Measurements from ENCODE around the gene ZXDC. TPM values are rescaled to one million over a fixed set of nuclear protein-coding genes. Genes with fewer than 3 reads are reported as not detected.
A peak's percentile ranks its signal among the peaks of the same experiment; 100 is the strongest.

ZXDC gene
- total and polyA plus RNA-seq, 7 experiments from 2014 or later = 10.3 to 71.9 (median 61.0) TPM

GRCh38 chr3:126480206-126480605 is 4.5 kb upstream of the ZXDC start:
- H3K4me3 Mint-ChIP-seq = no peak overlapping the region
- H3K9me3 ChIP-seq (ENCODE audit: control insufficient read depth in 2 of 3, low read length in 3 of 3) = no peaks in the 10 kb centered on the region
- H3K27me3 Mint-ChIP-seq = peaks cover 0 to 6% (median 0%) of the 10 kb centered on the region in 5 donors
- ATAC-seq = no peak
- no peaks in the 10 kb centered on the region for H3K27me3 ChIP-seq (ENCODE audit: control insufficient read depth in 2 of 2, insufficient read depth in 2 of 2, low read length in 2 of 2)
- peaks cover 0 to 3% (median 0%) of the 10 kb centered on the region in 11 donors for H3K9me3 Mint-ChIP-seq
- H3K4me1 Mint-ChIP-seq = peaks cover 7 to 10% (median 9%) of the 10 kb centered on the region in 7 donors
- no peak overlapping the region for H3K27ac Mint-ChIP-seq
- POLR2A ChIA-PET = interaction anchor here (0.5 kb wide), 1 partner anchor 157 kb away, joined by 4 read pairs; no protein-coding TSS in a partner anchor
- intact Hi-C loops (cut with micrococcal nuclease) = no loop called here
- H3K36me3 Mint-ChIP-seq = peaks cover 0 to 3% (median 0%) of the 10 kb centered on the region in 5 donors
- CTCF ChIA-PET = no interaction called here
- no peak overlapping the region for H3K27ac ChIP-seq (ENCODE audit: low read depth, low read length)
- no peak overlapping the region for H3K4me3 ChIP-seq (ENCODE audit: low read length)
- peaks cover 0 to 4% of the 10 kb centered on the region in 2 donors for H3K4me1 ChIP-seq (ENCODE audit: control insufficient read depth in 2 of 2, insufficient read depth in 2 of 2, low read length in 2 of 2)
- DNase-seq = no peak
- H3K36me3 ChIP-seq (ENCODE audit: control insufficient read depth in 2 of 3, insufficient read depth in 3 of 3, low read length in 3 of 3) = no peaks in the 10 kb centered on the region

DNA sequence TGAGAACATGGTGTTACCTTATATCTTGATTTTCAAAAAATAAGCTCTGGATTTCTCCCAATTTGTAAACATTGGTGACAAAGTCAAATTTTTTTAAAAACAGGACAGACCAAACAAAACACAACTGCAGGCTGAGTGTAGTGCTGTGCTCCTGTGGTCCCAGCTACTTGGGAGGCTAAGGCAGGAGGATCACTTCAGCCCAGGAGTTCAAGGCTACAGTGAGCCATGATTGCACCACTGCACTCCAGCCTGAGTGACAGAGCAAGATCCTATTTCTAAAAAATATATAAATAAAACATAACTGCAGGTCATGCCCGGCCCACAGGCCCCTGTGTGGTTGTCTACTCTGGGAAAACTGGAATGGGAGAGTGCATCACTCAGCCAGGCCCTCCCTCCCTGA is 4.0 kb upstream of the ZXDC start:
- H3K4me3 Mint-ChIP-seq = peak overlapping the region in 1 of 10 donors; percentile 53
- no peak overlapping the region for H3K27ac ChIP-seq (ENCODE audit: low read depth, low read length)
- peak overlapping the region in 1 of 9 donors; percentile 59 for H3K27ac Mint-ChIP-seq
- peaks cover 0 to 3% (median 0%) of the 10 kb centered on the region in 11 donors for H3K9me3 Mint-ChIP-seq
- H3K4me1 Mint-ChIP-seq = peaks cover 8 to 13% (median 11%) of the 10 kb centered on the region in 7 donors
- POLR2A ChIA-PET = interaction anchor here (0.5 kb wide), 1 partner anchor 158 kb away, joined by 4 read pairs; no protein-coding TSS in a partner anchor
- no peak for DNase-seq
- intact Hi-C loops (cut with micrococcal nuclease) = loop anchor here (5.0 to 10.0 kb wide), 5 partner anchors 882 to 1747 kb away; partner anchors contain the start of genes OSBPL11 (in 2 of the 2), ABTB1 (in 1 of the 2), RUVBL1 (in 1 of the 2) and UMPS (in 1 of the 2)
- H3K4me1 ChIP-seq (ENCODE audit: control insufficient read depth in 2 of 2, insufficient read depth in 2 of 2, low read length in 2 of 2) = peaks cover under 1 to 5% of the 10 kb centered on the region in 2 donors
- CTCF ChIA-PET = no interaction called here
- H3K4me3 ChIP-seq (ENCODE audit: low read length) = no peak overlapping the region
- H3K27me3 Mint-ChIP-seq = peaks cover 0 to 6% (median 0%) of the 10 kb centered on the region in 5 donors
- peaks cover 0 to 3% (median 0%) of the 10 kb centered on the region in 5 donors for H3K36me3 Mint-ChIP-seq
- H3K27me3 ChIP-seq (ENCODE audit: control insufficient read depth in 2 of 2, insufficient read depth in 2 of 2, low read length in 2 of 2) = no peaks in the 10 kb centered on the region
- ATAC-seq = no peak
- H3K9me3 ChIP-seq (ENCODE audit: control insufficient read depth in 2 of 3, low read length in 3 of 3) = no peaks in the 10 kb centered on the region
- H3K36me3 ChIP-seq (ENCODE audit: control insufficient read depth in 2 of 3, insufficient read depth in 3 of 3, low read length in 3 of 3) = no peaks in the 10 kb centered on the region

DNA sequence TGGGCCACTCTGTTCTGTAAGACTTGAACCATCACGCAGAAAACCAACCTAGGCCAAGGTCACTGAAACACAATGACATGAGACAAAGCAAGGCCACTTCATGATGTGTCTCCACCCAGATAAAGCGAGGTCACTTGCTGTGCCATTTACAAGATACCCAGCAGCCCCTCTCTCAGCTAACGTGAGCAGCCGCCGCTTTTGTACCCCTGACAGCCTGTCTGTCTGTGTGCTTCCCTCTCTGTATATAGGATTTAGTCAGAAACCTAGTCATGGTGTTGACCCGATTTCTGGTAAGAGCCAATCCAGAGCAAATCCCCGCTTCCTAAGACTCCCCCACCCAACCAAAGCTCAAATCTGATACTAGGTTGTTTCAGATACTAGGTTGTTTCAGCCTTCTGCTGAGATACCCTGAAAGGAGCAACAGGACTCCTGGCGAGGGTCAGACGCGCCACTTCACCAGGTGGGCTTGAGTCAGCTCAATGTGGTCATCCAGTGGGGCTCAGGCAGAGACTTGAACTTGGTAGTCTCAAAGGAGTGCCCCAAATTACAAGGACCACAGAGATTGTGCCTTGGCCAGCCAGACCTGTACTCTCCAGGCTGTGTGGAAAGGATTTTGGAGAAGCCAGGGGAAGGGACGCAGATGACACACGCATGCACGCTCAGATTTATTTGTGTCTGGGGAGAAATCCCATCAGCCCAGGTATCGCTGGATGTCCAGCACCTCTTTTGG is 3.1 kb upstream of the ZXDC start:
- peak overlapping the region in 1 of 10 donors; percentile 25 for H3K4me3 Mint-ChIP-seq
- no peak for ATAC-seq
- no peak for DNase-seq
- H3K4me1 ChIP-seq (ENCODE audit: control insufficient read depth in 2 of 2, insufficient read depth in 2 of 2, low read length in 2 of 2) = peaks cover 10 to 13% of the 10 kb centered on the region in 2 donors
- no peaks in the 10 kb centered on the region for H3K27me3 ChIP-seq (ENCODE audit: control insufficient read depth in 2 of 2, insufficient read depth in 2 of 2, low read length in 2 of 2)
- H3K36me3 ChIP-seq (ENCODE audit: control insufficient read depth in 2 of 3, insufficient read depth in 3 of 3, low read length in 3 of 3) = no peaks in the 10 kb centered on the region
- H3K4me3 ChIP-seq (ENCODE audit: low read length) = no peak overlapping the region
- H3K36me3 Mint-ChIP-seq = peaks cover 0 to 4% (median 0%) of the 10 kb centered on the region in 5 donors
- H3K27ac ChIP-seq (ENCODE audit: low read depth, low read length) = no peak overlapping the region
- ChIA-PET POLR2A (no interaction called here), CTCF (no interaction called here)
- intact Hi-C loops (cut with micrococcal nuclease) = loop anchor here (5.0 to 10.0 kb wide), 5 partner anchors 881 to 1746 kb away; partner anchors contain the start of genes OSBPL11 (in 2 of the 2), ABTB1 (in 1 of the 2), RUVBL1 (in 1 of the 2) and UMPS (in 1 of the 2)
- peaks cover 0 to 4% (median 0%) of the 10 kb centered on the region in 5 donors for H3K27me3 Mint-ChIP-seq
- H3K9me3 Mint-ChIP-seq = peaks cover 0 to 3% (median 0%) of the 10 kb centered on the region in 11 donors
- no peaks in the 10 kb centered on the region for H3K9me3 ChIP-seq (ENCODE audit: control insufficient read depth in 2 of 3, low read length in 3 of 3)
- H3K27ac Mint-ChIP-seq = peak overlapping the region in 1 of 9 donors; percentile 21
- H3K4me1 Mint-ChIP-seq = peaks cover 16 to 22% (median 17%) of the 10 kb centered on the region in 7 donors

GRCh38 chr3:126477061-126477380 is 1.3 kb upstream of the ZXDC start:
- POLR2A ChIA-PET = no interaction called here
- H3K27ac ChIP-seq (ENCODE audit: low read depth, low read length) = no peak overlapping the region
- no peak for DNase-seq
- Mint-ChIP-seq H3K4me3 (peak overlapping the region; percentile 81 to 91 (median 86)), H3K27me3 (peaks cover 0 to 4% (median 0%) of the 10 kb centered on the region in 5 donors), H3K4me1 (peaks cover 33 to 39% (median 34%) of the 10 kb centered on the region in 7 donors), H3K27ac (peak overlapping the region; percentile 15 to 92 (median 86)), H3K36me3 (peaks cover 0 to 16% (median 11%) of the 10 kb centered on the region in 5 donors), H3K9me3 (peaks cover 0 to 3% (median 0%) of the 10 kb centered on the region in 11 donors)
- CTCF ChIA-PET = interaction anchor here (0.6 kb wide), 1 partner anchor 45 kb away, joined by 3 read pairs; no protein-coding TSS in a partner anchor
- peaks cover 0 to 7% (median 0%) of the 10 kb centered on the region in 3 experiments for H3K36me3 ChIP-seq (ENCODE audit: control insufficient read depth in 2 of 3, insufficient read depth in 3 of 3, low read length in 3 of 3)
- no peak overlapping the region for H3K4me3 ChIP-seq (ENCODE audit: low read length)
- no peaks in the 10 kb centered on the region for H3K9me3 ChIP-seq (ENCODE audit: control insufficient read depth in 2 of 3, low read length in 3 of 3)
- intact Hi-C loops (cut with micrococcal nuclease) = loop anchor here (2.0 to 10.0 kb wide), 6 partner anchors 486 to 1745 kb away; partner anchors contain the start of genes OSBPL11 (in 2 of the 2), ABTB1 (in 1 of the 2), RUVBL1 (in 1 of the 2) and UMPS (in 1 of the 2)
- peaks cover 27 to 30% of the 10 kb centered on the region in 2 donors for H3K4me1 ChIP-seq (ENCODE audit: control insufficient read depth in 2 of 2, insufficient read depth in 2 of 2, low read length in 2 of 2)
- ATAC-seq = no peak
- H3K27me3 ChIP-seq (ENCODE audit: control insufficient read depth in 2 of 2, insufficient read depth in 2 of 2, low read length in 2 of 2) = no peaks in the 10 kb centered on the region

DNA sequence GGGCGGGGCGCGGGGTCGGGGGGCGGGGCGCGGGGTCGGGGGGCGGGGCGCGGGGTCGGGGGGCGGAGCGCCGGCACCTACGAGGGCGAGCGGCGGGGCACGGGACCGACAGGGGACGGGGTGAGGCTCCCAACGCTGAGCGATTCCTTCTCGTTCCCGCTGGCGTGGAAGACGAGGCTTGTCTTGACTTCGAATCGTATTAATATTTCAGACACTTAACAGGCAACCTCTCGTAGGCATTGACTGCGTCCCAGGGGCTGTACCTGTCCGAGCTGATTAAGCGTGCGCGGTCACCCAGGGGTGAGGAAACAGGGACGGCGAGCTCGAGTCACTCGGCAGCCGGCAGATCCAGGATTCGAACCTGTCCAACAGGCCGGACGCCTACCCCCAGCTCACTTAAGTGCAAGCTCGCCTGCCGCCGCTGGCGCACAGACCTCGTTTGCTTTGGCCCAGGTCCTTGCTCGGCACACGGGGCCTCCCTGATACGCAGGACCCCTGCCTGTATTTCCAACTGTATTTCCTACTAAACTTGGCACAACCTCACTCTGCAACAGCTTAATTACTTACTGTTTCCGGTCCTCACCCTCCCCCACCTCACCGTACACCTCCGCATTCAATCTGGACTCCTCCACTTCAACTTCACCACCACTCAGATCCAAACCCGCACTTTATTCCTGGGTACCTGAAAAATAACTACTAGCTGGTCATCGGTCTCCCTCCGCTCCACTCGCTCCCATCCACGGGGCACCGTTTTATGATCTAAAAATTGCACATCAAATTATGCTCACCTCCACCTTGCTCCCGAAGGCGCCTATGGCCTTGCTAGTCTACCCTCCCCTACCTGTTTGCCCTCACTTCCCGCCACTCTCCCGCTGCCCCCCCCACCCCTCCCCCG is 722 bp upstream of the ZXDC start:
- H3K4me1 ChIP-seq (ENCODE audit: control insufficient read depth in 2 of 2, insufficient read depth in 2 of 2, low read length in 2 of 2) = peaks cover 29 to 34% of the 10 kb centered on the region in 2 donors
- no peaks in the 10 kb centered on the region for H3K27me3 ChIP-seq (ENCODE audit: control insufficient read depth in 2 of 2, insufficient read depth in 2 of 2, low read length in 2 of 2)
- peak overlapping the region; percentile 81 to 91 (median 87) for H3K4me3 Mint-ChIP-seq
- ATAC-seq (no peak), DNase-seq (peak in 2 of 9 donors; percentile 46 to 64)
- H3K9me3 Mint-ChIP-seq = peaks cover 0 to 3% (median 0%) of the 10 kb centered on the region in 11 donors
- POLR2A ChIA-PET = interaction anchor here (0.8 kb wide), 2 partner anchors 15 to 228 kb away, joined by 3 read pairs; partner anchors contain the start of gene CHCHD6
- H3K4me1 Mint-ChIP-seq = peaks cover 34 to 44% (median 39%) of the 10 kb centered on the region in 7 donors
- H3K4me3 ChIP-seq (ENCODE audit: low read length) = peak overlapping the region; percentile 89
- H3K27me3 Mint-ChIP-seq = peaks cover 0 to 4% (median 0%) of the 10 kb centered on the region in 5 donors
- intact Hi-C loops (cut with micrococcal nuclease) = loop anchor here (1.0 to 10.0 kb wide), 12 partner anchors 228 to 1744 kb away; partner anchors contain the start of genes OSBPL11 (in 2 of the 2), ABTB1 (in 1 of the 2), CHCHD6 (in 1 of the 2) and RUVBL1 (in 1 of the 2)
- H3K27ac Mint-ChIP-seq = peak overlapping the region; percentile 70 to 96 (median 92)
- no peaks in the 10 kb centered on the region for H3K9me3 ChIP-seq (ENCODE audit: control insufficient read depth in 2 of 3, low read length in 3 of 3)
- H3K36me3 ChIP-seq (ENCODE audit: control insufficient read depth in 2 of 3, insufficient read depth in 3 of 3, low read length in 3 of 3) = peaks cover 0 to 8% (median 2%) of the 10 kb centered on the region in 3 experiments
- H3K27ac ChIP-seq (ENCODE audit: low read depth, low read length) = peak overlapping the region; percentile 86
- H3K36me3 Mint-ChIP-seq = peaks cover 0 to 16% (median 11%) of the 10 kb centered on the region in 5 donors
- CTCF ChIA-PET = interaction anchor here (0.5 to 0.6 kb wide), 2 partner anchors 14 to 46 kb away, joined by 3 read pairs; no protein-coding TSS in a partner anchor

All from naive thymus-derived CD4-positive, alpha-beta T cell (primary cell).